ENCODE measurements around the gene C1orf141.
"Not testable (repeated sequence)": the region's sequence is repeated elsewhere in the genome, so short reads cannot be mapped to it uniquely, and the experiment has no call there.

DNA sequence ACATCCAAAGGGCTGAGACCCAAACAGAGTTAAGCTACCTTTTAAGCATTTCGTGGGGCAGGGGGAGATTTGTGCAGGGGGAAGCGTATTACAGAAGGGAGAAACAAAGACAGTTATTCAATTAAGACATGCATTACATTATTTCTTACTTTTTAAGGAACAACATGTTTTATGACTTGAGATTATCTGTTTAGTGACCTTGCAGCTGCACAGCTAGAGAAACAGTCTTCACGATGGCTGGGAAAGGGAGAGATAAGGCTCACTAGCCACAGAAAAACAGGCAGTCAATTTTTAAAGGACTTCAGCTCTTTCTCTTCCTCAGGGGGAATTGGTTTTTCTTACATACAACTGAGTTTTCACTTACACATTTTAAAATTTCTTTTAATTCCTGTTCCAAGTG lies 7.1 kb upstream of the C1orf141 start:
- not testable (repeated sequence) for TF ChIP-seq CTCF, POLR2A (IDR thresholded peaks at IDR 0.05)

All from adrenal gland (tissue), 5 donors.